GM19099 (cell line): Measurements from ENCODE around the gene ATG9A.

ENCODE experiments used
- POLR2A ChIP-seq: IDR thresholded peaks from 3 replicates; pipeline ENCODE4 v1.6.1; 2011; ENCODE audit warnings: low read depth; ENCODE audit not compliant: insufficient read length; ENCODE audit errors: extremely low read depth

ATG9A gene

DNA sequence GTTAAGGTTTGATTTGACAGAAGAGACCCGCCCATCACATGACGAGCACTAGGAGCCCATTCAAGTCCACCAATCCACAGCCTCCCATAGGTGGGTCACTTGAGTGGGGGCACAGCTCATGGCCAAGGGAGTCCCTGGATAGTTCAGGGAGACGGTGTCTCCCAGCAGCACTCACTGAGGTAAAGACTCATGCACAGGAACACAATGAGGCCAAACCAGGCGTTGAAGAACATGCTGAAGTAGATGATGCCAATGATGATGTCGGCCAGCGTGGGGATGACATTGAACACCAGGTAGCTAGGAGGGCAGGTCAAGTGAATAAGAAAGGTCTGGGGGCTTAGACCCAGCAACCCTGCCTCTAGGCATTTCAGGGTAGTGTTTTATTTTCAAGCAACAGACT is 14.7 kb downstream of the ATG9A start:
- TF ChIP-seq POLR2A = no peak

DNA sequence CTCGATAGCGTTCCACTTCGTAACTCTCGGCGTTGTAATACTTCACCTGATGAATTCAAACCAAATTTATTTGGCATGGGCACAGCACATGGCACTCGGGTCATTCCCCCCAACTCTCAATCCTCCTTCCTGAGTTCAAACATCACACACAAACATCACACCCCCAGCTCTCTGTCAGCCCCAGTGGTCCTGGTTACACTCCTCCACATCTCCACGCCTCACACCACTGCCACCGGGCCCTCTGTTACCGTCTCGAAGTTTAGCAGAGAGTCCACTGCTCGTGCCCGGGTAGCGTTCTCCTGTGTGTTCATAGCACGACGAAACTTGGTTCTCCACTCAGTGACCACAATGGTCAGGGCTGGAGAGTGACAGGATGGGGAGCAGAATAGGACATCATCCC is 15.3 kb downstream of the ATG9A start:
- TF ChIP-seq POLR2A = no peak

DNA sequence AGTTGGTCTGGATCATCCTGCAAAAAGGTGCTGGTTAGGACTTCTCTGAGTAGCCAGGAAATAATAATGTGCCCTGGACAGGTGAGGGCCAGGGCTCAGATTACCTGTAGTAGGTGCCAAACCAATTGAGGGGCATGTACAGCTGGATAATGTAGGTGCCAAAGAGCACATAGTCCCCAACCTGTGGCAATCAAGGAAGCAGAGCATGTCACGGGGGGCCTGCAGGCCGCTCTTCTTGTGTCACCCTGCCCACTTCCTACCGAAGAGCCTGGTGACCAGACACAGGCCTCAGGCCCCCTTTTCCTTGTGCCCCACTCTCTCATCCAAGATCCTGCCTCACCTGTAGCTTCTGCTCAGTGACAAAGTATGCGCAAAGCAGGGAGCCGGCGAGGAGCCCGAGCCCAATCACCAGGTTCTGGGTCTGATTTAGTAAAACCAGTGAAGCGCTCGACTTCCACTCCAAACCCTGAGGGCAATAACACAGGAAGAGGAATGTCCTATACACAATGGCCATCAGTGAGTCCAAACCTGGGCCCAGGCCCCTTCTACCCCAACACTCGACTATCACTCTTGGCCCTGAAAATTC is 15.9 kb downstream of the ATG9A start:
- no peak for TF ChIP-seq POLR2A

DNA sequence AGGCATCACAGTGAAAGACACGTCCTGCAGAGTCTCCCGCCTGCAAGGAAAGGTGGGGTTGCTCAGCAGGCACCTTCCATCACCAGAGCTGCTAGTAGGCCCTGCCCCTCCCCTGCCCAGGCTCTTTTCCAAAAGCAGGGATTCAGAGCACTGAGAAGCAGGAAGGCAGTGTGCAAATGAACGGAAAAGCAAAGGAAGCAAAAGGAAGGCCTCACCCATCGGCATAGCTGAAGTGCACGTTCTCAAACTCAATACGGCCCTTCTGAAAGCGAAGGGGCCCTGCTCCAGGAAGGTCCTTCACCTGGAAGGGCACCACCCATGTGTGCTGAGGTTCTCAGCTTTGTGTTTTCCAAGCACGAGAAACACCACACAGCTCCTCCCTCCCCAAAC is 16.4 kb downstream of the ATG9A start:
- no peak for TF ChIP-seq POLR2A

DNA sequence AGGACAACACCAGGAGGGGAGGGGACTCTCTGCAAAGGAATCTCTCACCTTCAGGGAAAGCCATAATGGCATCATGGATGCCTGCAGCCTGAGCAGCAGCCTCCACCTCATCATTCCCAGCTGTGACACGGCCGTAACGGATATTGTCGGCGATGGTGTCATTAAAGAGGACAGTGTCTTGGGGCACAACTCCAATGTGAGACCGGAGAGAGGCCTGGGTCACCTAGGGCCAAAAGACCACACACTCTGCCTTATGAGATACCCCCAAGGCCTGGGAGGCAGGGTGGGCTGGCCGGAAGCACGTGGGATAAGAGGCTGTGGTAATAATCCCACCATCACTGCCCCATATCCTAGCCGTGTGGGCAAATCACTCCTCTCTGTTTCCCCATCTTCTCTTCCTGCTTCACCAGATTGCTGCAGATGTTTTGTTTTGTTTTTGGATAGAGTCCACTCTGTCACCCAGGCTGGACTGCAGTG is 18.5 kb downstream of the ATG9A start:
- no peak for TF ChIP-seq POLR2A

DNA sequence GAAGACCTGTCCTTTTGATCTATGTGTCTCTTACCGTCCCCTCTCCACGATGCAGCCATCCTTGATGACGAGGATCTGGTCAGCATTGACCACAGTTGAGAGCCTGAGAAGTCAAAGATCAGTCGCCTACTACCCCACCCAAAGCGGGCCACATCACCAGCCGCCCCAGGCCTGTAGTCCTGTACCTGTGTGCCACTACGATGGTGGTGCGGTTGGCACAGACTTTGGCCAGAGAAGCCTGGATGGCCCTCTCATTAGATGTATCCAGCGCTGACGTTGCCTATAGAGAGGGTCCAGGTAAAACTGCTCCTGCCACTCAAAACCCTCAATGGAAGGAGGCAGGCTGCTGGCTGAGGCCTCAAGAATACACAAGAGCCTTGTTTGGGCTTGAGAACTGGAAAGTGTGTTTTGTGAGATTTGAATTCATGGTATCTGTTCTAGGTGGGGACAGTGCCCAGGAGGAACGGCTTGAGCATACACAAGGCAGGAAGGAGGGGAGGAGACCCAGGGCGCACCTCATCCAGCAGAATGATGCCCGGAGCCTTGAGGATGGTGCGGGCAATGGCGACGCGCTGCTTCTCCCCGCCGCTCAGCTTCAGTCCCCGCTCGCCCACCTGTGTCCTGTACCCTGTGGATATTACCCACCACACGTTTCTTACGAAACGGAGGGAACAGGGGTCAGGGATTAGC is 19.1 kb downstream of the ATG9A start:
- TF ChIP-seq POLR2A = no peak

DNA sequence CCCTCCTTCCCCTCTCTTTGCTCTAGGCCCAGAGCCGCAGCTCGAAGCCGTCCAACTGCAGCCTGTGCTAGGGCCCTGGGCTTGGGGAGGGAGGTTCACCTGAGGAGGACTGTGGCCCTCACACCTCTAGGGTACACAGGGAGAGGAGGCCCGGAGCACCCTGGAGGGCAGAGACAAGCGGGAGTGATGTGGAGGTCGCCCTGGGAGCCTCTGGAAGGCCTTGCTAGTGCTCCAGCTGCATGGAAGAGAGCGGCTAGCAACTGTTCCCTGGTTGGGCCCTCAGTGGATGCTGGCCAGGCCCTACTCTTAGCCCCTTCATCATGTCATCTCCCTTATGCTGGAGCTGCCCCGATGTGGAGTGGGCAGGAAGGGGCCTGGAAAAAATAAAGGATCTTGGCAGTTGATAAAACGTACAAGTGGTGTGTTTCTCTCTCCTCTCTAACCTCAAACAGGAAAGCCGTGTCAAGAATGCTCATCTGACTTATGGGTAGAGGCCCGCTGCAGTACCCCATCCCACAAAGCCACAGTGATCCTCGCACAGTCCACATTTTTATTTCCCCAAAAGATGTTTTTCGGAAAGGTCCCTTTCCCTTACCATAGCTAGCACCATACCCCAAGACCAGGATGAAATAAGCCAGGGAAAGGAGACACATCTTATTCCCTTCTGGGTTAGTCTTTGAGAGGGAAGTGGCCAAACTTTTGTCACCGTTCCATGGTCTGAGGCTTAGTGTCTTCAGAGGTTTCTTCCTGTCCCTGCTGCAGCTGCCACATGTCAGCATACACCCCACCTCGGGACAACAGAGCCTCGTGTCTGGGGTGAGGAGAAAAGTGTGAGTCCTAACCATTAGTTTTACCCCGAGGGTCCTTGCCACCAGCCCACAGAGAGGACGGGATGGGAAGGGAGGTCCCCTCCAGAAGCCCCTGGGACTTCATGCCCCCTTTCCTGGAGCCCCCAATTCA is 19.9 kb downstream of the ATG9A start:
- TF ChIP-seq POLR2A = no peak

DNA sequence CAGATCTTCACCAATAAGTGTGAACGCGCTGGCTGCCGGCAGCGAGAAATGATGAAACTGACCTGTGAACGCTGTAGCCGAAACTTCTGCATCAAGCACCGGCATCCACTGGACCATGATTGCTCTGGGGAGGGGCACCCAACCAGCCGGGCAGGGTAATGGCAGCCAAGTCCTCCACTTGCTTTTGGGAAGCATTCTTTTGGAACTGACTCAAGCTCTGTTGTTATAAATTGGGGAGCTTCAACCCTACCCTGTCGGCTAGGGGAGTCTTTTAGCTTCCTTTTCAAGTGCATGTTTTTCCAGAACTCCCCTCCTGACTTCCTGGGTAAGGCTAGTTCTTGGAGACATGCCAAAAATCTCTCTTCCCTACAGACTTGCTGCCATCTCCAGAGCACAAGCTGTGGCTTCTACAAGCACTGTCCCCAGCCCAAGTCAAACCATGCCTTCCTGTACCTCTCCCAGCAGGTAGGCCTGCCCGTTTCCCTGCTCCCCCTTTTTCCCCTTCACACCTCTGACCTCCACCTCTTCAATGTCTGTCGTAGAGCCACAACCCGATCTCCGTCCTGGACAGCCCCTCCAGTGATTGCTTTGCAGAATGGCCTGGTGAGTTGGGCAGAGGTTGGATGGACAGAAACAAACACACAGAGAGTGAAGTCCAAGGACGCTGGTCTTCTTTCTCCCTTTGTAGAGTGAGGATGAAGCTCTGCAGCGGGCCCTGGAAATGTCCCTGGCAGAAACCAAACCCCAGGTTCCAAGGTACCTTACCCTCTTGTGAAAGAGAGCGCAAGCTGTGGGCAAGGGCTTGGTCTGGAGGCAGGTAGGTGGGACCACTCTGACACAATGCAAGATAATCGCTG is 21.3 kb downstream of the ATG9A start:
- TF ChIP-seq POLR2A = no peak

DNA sequence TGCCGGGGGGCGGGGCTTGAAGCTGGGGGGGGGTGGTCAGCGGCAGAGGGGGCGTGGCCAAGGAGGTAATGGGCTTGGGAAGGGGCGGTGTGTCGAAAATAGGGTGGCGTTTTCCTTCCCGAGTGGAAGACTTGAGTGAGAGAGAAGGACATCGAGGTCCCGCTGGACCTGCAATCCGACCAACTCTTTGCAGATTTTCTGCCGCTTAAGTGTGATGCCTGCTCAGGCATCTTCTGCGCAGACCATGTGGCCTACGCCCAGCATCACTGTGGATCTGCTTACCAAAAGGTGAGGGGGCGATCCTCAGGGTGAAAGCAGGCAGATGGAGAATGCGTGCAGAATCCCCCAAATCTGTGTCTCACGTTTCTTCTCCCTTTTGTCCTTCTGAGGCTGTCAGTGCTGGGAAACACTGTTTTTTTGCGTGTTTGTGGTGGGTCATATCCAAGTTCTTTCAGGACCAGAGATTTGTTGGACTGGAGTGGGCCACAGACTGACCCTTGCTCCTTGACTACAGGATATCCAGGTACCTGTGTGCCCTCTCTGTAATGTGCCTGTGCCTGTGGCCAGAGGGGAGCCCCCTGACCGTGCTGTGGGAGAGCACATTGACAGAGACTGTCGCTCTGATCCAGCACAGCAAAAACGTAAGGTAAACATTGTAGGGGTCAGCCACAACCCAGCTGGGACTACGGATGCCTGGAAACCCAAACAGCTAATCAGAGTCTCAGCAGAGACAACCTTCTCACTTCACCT is 22.1 kb downstream of the ATG9A start:
- no peak for TF ChIP-seq POLR2A

DNA sequence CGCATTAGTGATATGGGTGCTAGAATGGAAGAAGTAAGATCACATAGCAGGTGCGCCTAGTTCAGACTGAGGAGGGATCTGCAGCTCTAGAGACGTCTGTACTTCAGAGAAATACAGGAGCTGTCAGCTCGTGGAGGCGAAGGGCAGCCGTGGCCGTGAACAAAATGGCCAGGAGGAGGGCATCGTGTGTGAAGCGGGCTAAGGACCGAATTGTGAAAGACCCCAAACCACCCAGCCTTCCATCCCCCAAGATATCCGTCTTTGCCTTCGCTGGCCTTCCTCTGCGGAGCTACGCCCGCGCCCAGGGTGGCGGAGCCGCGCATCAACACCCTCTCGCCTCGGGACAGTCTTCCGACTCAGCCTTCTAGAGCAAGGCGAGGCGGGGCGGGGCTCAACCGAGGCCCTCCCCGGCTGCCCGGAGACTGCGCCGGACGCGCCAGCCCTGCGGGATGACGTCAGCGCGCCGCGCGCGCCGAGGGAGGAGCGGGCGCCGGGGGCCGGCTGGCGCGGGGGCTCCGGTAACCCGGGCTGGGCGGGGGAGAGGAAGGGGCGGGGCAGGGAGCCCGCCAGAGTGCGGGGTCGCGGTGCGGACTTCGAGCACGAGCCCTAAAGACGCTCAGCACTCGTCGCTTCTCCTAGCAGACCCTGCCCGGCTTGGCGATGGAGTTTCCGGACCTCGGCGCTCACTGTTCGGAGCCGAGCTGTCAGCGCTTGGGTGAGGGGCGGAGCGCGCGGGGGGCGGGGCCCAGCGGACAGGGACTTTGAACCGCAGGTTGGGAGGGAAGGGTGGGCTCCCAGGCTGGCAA is 22.9 kb downstream of the ATG9A start, which contains the start of gene ZFAND2B:
Gene ZFAND2B (plus strand): TSS at position 455 of the 806 bp plus-strand sequence. CDS start 206 bp downstream, at position 661.
- peak; percentile 98 for TF ChIP-seq POLR2A

DNA sequence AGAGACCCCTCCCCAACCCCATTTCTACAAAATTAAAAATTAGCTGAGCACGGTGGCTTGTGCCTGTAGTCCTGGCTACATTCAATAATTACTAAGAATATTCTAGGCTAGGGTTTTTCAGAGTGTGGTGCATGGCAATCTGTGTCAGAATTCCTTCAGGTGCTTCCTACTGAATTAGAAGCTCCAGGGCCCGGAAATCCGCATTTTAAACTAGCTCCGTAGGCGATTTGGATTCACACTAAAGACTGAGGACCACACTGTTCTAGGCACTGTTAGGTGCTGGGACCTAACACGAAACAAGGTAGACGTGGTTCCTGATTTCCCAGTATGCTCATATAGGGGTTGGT is 23.5 kb downstream of the ATG9A start:
- no peak for TF ChIP-seq POLR2A

DNA sequence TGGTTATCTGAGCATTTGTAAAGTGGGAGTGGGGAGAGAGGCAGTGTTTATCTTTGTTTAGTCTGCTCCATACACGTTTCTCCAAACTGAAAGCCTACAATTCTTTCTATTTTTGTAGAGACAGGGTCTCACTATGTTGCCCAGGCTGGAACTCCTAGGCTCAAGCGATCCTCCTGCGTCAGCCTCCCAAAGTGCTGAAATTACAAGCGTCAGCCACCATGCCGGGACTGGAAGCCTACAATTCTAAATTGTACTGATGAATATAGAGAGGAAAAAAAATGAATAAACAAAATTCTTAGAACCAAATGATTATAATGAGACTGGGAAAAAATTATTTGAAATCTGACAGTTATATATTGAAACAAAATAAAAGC is 24.3 kb downstream of the ATG9A start:
- TF ChIP-seq POLR2A = no peak
